MCF 10A (cell line): ENCODE data around the gene MAN2B2. TPM values are rescaled to one million over a fixed set of nuclear protein-coding genes. Genes with fewer than 3 reads are reported as not detected.

Source experiments
- BruUV-seq: library from RNA; stranded (reverse); fragments of 400-500 nt; replicated peaks from 2 replicates; lab custom pipeline; 2021; lab: Mats Ljungman, UMichigan
- CTCF ChIA-PET: fragments of 300-600 bp; sonication (Branson Sonifier 250); formaldehyde crosslinking; extraction: SDS; loops from one replicate; lab custom pipeline; 2021; ENCODE audit warnings: antibody characterized with exemption, inconsistent platforms; lab: Yijun Ruan, JAX
- POLR2A ChIA-PET: fragments of 300-600, 350-650 bp; sonication (Branson Sonifier 250); formaldehyde crosslinking; extraction: SDS; loops from one replicate; lab custom pipeline; 2020; ENCODE audit warnings: antibody characterized with exemption, inconsistent platforms; lab: Yijun Ruan, JAX
- DNase-seq: peaks from one replicate; pipeline ENCODE4 v3.0.0-alpha.2; 2018; ENCODE audit not compliant: unreplicated experiment
- H3K27ac Mint-ChIP-seq: one replicate; pipeline ENCODE4 v1.8.0; 2022; ENCODE audit warnings: mild to moderate bottlenecking, low read depth, mixed read lengths; ENCODE audit not compliant: unreplicated experiment
- H3K27me3 Mint-ChIP-seq: one replicate; pipeline ENCODE4 v1.8.0; 2022; ENCODE audit warnings: mixed read lengths; ENCODE audit not compliant: insufficient read depth, unreplicated experiment
- H3K36me3 Mint-ChIP-seq: one replicate; pipeline ENCODE4 v1.8.0; 2022; ENCODE audit warnings: mild to moderate bottlenecking, moderate library complexity, mixed read lengths; ENCODE audit not compliant: insufficient read depth, unreplicated experiment
- H3K4me1 Mint-ChIP-seq: one replicate; pipeline ENCODE4 v1.8.0; 2022; ENCODE audit warnings: mixed read lengths; ENCODE audit not compliant: insufficient read depth, unreplicated experiment
- H3K4me3 Mint-ChIP-seq: one replicate; pipeline ENCODE4 v1.8.0; 2022; ENCODE audit warnings: mild to moderate bottlenecking, moderate library complexity, mixed read lengths; ENCODE audit not compliant: unreplicated experiment
- H3K9me3 Mint-ChIP-seq: one replicate; pipeline ENCODE4 v1.8.0; 2022; ENCODE audit warnings: mixed read lengths; ENCODE audit not compliant: unreplicated experiment
- intact Hi-C: fragments of 100-400 bp; cut with micrococcal nuclease; formaldehyde crosslinking; loops from 2 replicates; pipeline ENCODE4 v1.14.1; 2022
- total RNA-seq: library from RNA; stranded (reverse); gene quantifications from 2 replicates; pipeline ENCODE4 v1.2.3, GENCODE V29; 2022
- TF ChIP-seq, protein P1 (sequence below): fragments of 200-600 bp; IDR thresholded peaks from one replicate; pipeline ENCODE4 v1.8.0; 2022; ENCODE audit warnings: antibody characterized with exemption, mild to moderate bottlenecking; ENCODE audit not compliant: unreplicated experiment

MAN2B2 gene
- total RNA-seq, 1 experiment from 2014 or later, result 12.5 TPM

GRCh38 chr4:6660430-6660829 lies 85.4 kb downstream of the MAN2B2 start:
- ChIA-PET CTCF (interaction anchor here (0.6 to 0.7 kb wide), 2 partner anchors 20 to 99 kb away, joined by 3 to 5 read pairs; no protein-coding TSS in a partner anchor), POLR2A (interaction anchor here (4.4 kb wide), 1 partner anchor 19 kb away, joined by 27 read pairs; the partner anchor contains the start of gene MRFAP1)
- no peaks in the 10 kb centered on the region for H3K4me1 Mint-ChIP-seq
- H3K27me3 Mint-ChIP-seq, result no peaks in the 10 kb centered on the region
- H3K27ac Mint-ChIP-seq, result no peak overlapping the region
- no peak overlapping the region for H3K4me3 Mint-ChIP-seq
- H3K9me3 Mint-ChIP-seq, result no peaks in the 10 kb centered on the region
- DNase-seq, result no peak
- intact Hi-C loops, result loop anchor here (10.0 kb wide), 1 partner anchor 116 kb away; no protein-coding TSS in a partner anchor
- no peaks in the 10 kb centered on the region for H3K36me3 Mint-ChIP-seq
- no TSS peak for BruUV-seq
- TF ChIP-seq, protein P1, sequence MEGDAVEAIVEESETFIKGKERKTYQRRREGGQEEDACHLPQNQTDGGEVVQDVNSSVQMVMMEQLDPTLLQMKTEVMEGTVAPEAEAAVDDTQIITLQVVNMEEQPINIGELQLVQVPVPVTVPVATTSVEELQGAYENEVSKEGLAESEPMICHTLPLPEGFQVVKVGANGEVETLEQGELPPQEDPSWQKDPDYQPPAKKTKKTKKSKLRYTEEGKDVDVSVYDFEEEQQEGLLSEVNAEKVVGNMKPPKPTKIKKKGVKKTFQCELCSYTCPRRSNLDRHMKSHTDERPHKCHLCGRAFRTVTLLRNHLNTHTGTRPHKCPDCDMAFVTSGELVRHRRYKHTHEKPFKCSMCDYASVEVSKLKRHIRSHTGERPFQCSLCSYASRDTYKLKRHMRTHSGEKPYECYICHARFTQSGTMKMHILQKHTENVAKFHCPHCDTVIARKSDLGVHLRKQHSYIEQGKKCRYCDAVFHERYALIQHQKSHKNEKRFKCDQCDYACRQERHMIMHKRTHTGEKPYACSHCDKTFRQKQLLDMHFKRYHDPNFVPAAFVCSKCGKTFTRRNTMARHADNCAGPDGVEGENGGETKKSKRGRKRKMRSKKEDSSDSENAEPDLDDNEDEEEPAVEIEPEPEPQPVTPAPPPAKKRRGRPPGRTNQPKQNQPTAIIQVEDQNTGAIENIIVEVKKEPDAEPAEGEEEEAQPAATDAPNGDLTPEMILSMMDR, result no peak

DNA sequence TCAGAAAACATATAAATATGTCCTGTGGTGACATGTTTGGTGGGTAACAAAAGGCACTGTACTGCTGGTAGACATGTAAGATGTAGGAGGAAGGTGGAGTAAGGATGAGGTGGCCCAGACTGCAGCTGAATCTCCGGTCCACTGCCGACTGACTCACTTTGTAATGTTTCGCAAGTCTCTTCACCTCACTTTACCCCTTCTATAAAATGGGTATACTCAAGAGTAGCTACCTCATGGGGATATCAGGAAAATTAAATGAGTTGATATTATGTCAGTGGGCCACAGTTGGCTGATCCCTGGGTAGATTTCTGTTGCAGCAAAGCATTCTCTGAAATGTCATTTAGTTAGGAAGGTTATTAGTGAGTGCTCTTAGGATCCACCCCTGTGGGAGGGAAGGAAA lies 87.6 kb downstream of the MAN2B2 start:
- Mint-ChIP-seq H3K9me3 (no peaks in the 10 kb centered on the region), H3K4me1 (no peaks in the 10 kb centered on the region), H3K4me3 (no peak overlapping the region), H3K27ac (no peak overlapping the region), H3K27me3 (no peaks in the 10 kb centered on the region), H3K36me3 (no peaks in the 10 kb centered on the region)
- no peak for DNase-seq
- ChIA-PET POLR2A (interaction anchor here (0.6 to 1.7 kb wide), 4 partner anchors 9 to 48 kb away, joined by 3 to 12 read pairs (median 6); no protein-coding TSS in a partner anchor), CTCF (interaction anchor here (0.9 to 1.2 kb wide), 4 partner anchors 11 to 21 kb away, joined by 3 to 4 read pairs (median 3); a partner anchor contains a TSS)
- intact Hi-C loops, result loop anchor here (10.0 kb wide), 1 partner anchor 118 kb away; no protein-coding TSS in a partner anchor
- TF ChIP-seq, protein P1, result no peak
- BruUV-seq, result no TSS peak

- H3K9me3 Mint-ChIP-seq, result no peaks in the 10 kb centered on the region
- H3K4me1 Mint-ChIP-seq, result no peaks in the 10 kb centered on the region
- TF ChIP-seq, protein P1, result no peak
- no peak for DNase-seq
- ChIA-PET CTCF (interaction anchor here (0.6 to 1.2 kb wide), 6 partner anchors 10 to 1274 kb away, joined by 3 to 4 read pairs (median 3); a partner anchor contains a TSS), POLR2A (interaction anchor here (0.6 to 1.7 kb wide), 13 partner anchors 10 to 1246 kb away, joined by 3 to 12 read pairs (median 3); partner anchors contain the start of genes BLOC1S4 and MRFAP1)
- BruUV-seq, result no TSS peak
- intact Hi-C loops, result loop anchor here (10.0 kb wide), 1 partner anchor 119 kb away; no protein-coding TSS in a partner anchor
- no peak overlapping the region for H3K4me3 Mint-ChIP-seq
- H3K27ac Mint-ChIP-seq, result no peak overlapping the region
- peaks cover 6% of the 10 kb centered on the region for H3K36me3 Mint-ChIP-seq
- no peaks in the 10 kb centered on the region for H3K27me3 Mint-ChIP-seq
Observed at GRCh38 chr4:6663596-6664393, 88.8 kb downstream of the MAN2B2 start.

DNA sequence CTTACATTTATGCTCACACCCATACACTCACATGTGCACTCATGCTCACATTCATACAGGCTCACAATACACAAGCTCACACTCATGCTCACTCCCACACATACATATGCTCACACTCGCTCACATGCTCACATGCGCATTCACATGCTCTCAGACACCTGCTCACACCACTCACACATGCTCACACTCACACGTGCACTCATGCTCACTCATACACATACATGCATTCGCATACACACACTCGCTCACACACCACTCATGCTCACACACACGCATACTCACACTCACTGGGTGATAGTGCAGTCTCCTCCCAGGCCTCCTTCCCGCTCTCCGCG lies 90.3 kb downstream of the MAN2B2 start:
- CTCF ChIA-PET, result interaction anchor here (0.6 to 1.1 kb wide), 2 partner anchors 9 to 51 kb away, joined by 5 to 6 read pairs; no protein-coding TSS in a partner anchor

More for the DNA sequence above, 90.3 kb downstream of the MAN2B2 start:
- intact Hi-C loops, result loop anchor here (10.0 kb wide), 1 partner anchor 120 kb away; no protein-coding TSS in a partner anchor
- Mint-ChIP-seq H3K27me3 (no peaks in the 10 kb centered on the region), H3K4me1 (no peaks in the 10 kb centered on the region), H3K27ac (no peak overlapping the region), H3K9me3 (no peaks in the 10 kb centered on the region), H3K4me3 (no peak overlapping the region), H3K36me3 (peaks cover 9% of the 10 kb centered on the region)
- POLR2A ChIA-PET, result interaction anchor here (0.7 to 1.2 kb wide), 2 partner anchors 8 to 11 kb away, joined by 4 to 7 read pairs; a partner anchor contains a TSS
- DNase-seq, result no peak
- TF ChIP-seq, protein P1, result no peak
- no TSS peak for BruUV-seq
